Activated CD4-positive, alpha-beta T cell treated with anti-CD3 and anti-CD28 coated beads, Interleukin-2, amount 50 U/mL, for 16 hours (primary cell): ENCODE results near the gene ZNF101.

Source experiments
- DNase-seq: peaks from one replicate; pipeline ENCODE4 v3.0.0-alpha.2; 2020

Gene ZNF101

GRCh38 chr19:19668230-19669012 lies at the start of gene ZNF101:
ZNF101 (plus strand) TSS chr19:19668839; CDS start chr19:19668964, 125 bp downstream.
- peak; percentile 98 for DNase-seq

- DNase-seq: no peak
Observed at GRCh38 chr19:19619181-19619848, 49.3 kb upstream of the ZNF101 start.

GRCh38 chr19:19619849-19620210 lies 48.8 kb upstream of the ZNF101 start:
- DNase-seq: no peak

- no peak for DNase-seq
Observed at GRCh38 chr19:19623383-19623782, 45.3 kb upstream of the ZNF101 start.

GRCh38 chr19:19624032-19624570 lies 44.5 kb upstream of the ZNF101 start:
- no peak for DNase-seq

GRCh38 chr19:19626516-19627472 lies 41.8 kb upstream of the ZNF101 start:
- DNase-seq: no peak

GRCh38 chr19:19627621-19628500 lies 40.8 kb upstream of the ZNF101 start, which contains the start of gene LPAR2:
LPAR2 (minus strand) TSS chr19:19628220; CDS start chr19:19627275, 945 bp downstream.
- peak; percentile 56 for DNase-seq

- DNase-seq: peak; percentile 23
Observed at GRCh38 chr19:19628501-19629134, 40.0 kb upstream of the ZNF101 start.

- no peak for DNase-seq
Observed at GRCh38 chr19:19630062-19630414, 38.6 kb upstream of the ZNF101 start.

- DNase-seq: no peak
Observed at GRCh38 chr19:19630426-19630825, 38.2 kb upstream of the ZNF101 start.

GRCh38 chr19:19631346-19631745 lies 37.3 kb upstream of the ZNF101 start:
- no peak for DNase-seq

GRCh38 chr19:19632661-19633060 lies 36.0 kb upstream of the ZNF101 start:
- no peak for DNase-seq

- no peak for DNase-seq
Observed at GRCh38 chr19:19633711-19634515, 34.7 kb upstream of the ZNF101 start.

- no peak for DNase-seq
Observed at GRCh38 chr19:19634516-19635312, 33.9 kb upstream of the ZNF101 start.

- no peak for DNase-seq
Observed at GRCh38 chr19:19635313-19635702, 33.3 kb upstream of the ZNF101 start.

GRCh38 chr19:19636573-19637185 lies 32.0 kb upstream of the ZNF101 start:
- no peak for DNase-seq

- no peak for DNase-seq
Observed at GRCh38 chr19:19637186-19637522, 31.5 kb upstream of the ZNF101 start.

GRCh38 chr19:19637523-19638251 lies 31.0 kb upstream of the ZNF101 start:
- DNase-seq: no peak
